RWPE2 (cell line): ENCODE results near the gene SCGB1C1.

Experiments
- ATAC-seq: fragments of 200-7000 bp; cut with Tn5 transposase; 3 replicates; pipeline ENCODE4 v1.9.1; 2021; ENCODE audit warnings: low read depth
- DNase-seq: peaks from one replicate; pipeline ENCODE4 v3.0.0-alpha.2; 2020; ENCODE audit warnings: low spot score
- H3K27ac ChIP-seq: fragments of 450-650 bp; 2 replicates; pipeline ENCODE4 v1.5.1; 2017; ENCODE audit warnings: mild to moderate bottlenecking; ENCODE audit not compliant: poor library complexity, severe bottlenecking
- H3K27me3 ChIP-seq: fragments of 250-450 bp; sonication (Bioruptor Pico); 2 replicates; pipeline ENCODE4 v1.5.1; 2021; ENCODE audit warnings: mild to moderate bottlenecking, moderate library complexity; ENCODE audit not compliant: insufficient read depth, poor library complexity, severe bottlenecking
- H3K36me3 ChIP-seq: fragments of 250-450 bp; sonication (Bioruptor Pico); 2 replicates; pipeline ENCODE4 v1.5.1; 2020; ENCODE audit warnings: low read depth, mild to moderate bottlenecking, moderate library complexity
- H3K4me1 ChIP-seq: fragments of 250-450 bp; sonication (Bioruptor Pico); 2 replicates; pipeline ENCODE4 v1.5.1; 2021; ENCODE audit warnings: mild to moderate bottlenecking, moderate library complexity; ENCODE audit not compliant: insufficient read depth, poor library complexity, severe bottlenecking
- H3K4me3 ChIP-seq: fragments of 250-450 bp; sonication (Bioruptor Pico); 2 replicates; pipeline ENCODE4 v1.5.1; 2021; ENCODE audit warnings: mild to moderate bottlenecking, moderate library complexity; ENCODE audit not compliant: severe bottlenecking
- H3K9me3 ChIP-seq: fragments of 250-450 bp; sonication (Bioruptor Pico); 2 replicates; pipeline ENCODE4 v1.5.1; 2021; ENCODE audit warnings: mild to moderate bottlenecking, moderate library complexity; ENCODE audit not compliant: severe bottlenecking
- TF ChIP-seq, protein P1 (sequence below): fragments of 450-650 bp; IDR thresholded peaks from one replicate; pipeline ENCODE4 v1.5.1; 2017; ENCODE audit warnings: mild to moderate bottlenecking, moderate library complexity; ENCODE audit not compliant: poor library complexity, severe bottlenecking

SCGB1C1 gene

DNA sequence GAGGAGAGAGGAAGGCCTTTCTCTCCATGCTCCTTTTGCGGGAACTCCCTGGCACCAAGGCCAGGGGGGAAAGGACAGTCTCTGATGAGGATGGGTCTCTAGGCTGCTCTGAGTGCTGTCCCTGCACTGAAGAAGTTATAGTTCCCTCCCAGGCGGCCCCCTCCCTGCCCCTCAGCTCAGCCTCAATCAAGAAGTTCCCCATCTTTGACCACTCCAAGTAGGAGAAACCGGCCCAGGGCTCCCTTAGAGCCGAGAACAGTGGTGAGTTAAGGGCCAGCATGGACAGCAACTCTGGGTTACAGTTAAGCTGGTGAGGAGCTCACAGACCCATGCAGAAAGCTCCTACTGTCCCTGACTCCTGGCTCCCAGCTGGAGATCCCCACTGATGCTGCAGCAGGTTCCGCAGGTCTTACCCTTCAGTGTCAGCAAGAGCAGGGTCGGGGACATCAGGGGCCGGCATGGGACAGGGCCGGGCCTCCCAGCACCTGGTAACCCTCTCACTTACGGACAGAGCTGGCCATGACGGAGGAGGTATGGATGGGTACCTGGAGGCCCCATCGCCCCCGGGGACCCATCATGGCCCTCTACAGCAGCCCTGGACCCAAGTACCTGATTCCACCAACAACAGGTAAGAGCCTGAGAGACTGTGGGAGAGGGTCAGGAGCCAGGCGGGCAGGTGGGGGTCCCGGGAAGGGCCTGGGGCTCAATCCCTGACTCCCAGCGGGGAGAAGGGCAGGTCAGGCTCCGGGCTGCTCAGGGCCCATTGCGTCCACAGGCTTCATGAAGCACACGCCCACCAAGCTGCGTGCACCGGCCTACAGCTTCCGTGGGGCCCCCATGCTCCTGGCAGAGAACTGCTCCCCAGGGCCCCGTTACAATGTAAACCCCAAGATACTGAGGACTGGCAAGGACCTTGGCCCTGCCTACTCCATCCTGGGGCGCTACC is 4.2 kb downstream of the SCGB1C1 start:
- H3K4me1 ChIP-seq = no peaks in the 10 kb centered on the region
- H3K36me3 ChIP-seq = no peaks in the 10 kb centered on the region
- no peak overlapping the region for H3K4me3 ChIP-seq
- peak; percentile 12; the same call in 1 of the 3 replicates for ATAC-seq
- H3K27me3 ChIP-seq = no peaks in the 10 kb centered on the region
- H3K27ac ChIP-seq = no peak overlapping the region
- TF ChIP-seq, protein P1, sequence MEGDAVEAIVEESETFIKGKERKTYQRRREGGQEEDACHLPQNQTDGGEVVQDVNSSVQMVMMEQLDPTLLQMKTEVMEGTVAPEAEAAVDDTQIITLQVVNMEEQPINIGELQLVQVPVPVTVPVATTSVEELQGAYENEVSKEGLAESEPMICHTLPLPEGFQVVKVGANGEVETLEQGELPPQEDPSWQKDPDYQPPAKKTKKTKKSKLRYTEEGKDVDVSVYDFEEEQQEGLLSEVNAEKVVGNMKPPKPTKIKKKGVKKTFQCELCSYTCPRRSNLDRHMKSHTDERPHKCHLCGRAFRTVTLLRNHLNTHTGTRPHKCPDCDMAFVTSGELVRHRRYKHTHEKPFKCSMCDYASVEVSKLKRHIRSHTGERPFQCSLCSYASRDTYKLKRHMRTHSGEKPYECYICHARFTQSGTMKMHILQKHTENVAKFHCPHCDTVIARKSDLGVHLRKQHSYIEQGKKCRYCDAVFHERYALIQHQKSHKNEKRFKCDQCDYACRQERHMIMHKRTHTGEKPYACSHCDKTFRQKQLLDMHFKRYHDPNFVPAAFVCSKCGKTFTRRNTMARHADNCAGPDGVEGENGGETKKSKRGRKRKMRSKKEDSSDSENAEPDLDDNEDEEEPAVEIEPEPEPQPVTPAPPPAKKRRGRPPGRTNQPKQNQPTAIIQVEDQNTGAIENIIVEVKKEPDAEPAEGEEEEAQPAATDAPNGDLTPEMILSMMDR = no peak
- no peak for DNase-seq
- no peaks in the 10 kb centered on the region for H3K9me3 ChIP-seq

- no peak overlapping the region for H3K27ac ChIP-seq
- no peak overlapping the region for H3K4me3 ChIP-seq
- no peaks in the 10 kb centered on the region for H3K36me3 ChIP-seq
- no peaks in the 10 kb centered on the region for H3K4me1 ChIP-seq
- TF ChIP-seq, protein P1 = no peak
- H3K27me3 ChIP-seq = no peaks in the 10 kb centered on the region
- DNase-seq (no peak), ATAC-seq (no peak)
- no peaks in the 10 kb centered on the region for H3K9me3 ChIP-seq
Measured at GRCh38 chr11:197741-198235, 4.9 kb downstream of the SCGB1C1 start.

DNA sequence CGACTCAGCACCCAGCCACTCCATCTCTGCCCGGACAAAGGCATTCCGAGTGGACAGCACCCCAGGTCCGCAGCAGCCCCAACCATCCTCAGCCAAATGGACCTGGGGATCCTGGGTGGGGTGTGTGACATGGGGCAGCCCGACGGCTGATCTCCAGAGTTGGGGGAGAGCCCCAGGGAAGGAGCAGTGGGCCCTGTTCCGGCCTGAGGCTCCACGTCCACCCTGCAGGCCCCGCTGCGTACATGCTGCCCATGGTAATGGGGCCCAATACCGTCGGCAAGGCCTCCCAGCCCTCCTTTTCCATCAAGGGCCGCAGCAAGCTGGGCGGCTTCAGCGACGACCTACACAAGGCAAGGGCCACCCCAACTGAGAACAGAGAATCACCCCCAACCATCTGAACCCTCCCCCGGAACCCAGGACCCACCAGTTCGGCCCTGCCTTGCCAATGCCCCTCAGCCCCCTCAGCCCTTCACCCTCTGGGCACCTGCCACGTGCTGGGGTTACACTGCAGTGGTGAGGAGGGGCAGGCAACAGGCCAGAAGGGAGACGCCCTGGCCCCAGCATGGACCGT is 5.4 kb downstream of the SCGB1C1 start:
- Histone ChIP-seq H3K4me3 (no peak overlapping the region), H3K9me3 (no peaks in the 10 kb centered on the region), H3K27me3 (no peaks in the 10 kb centered on the region), H3K27ac (no peak overlapping the region), H3K4me1 (no peaks in the 10 kb centered on the region), H3K36me3 (no peaks in the 10 kb centered on the region)
- DNase-seq (no peak), ATAC-seq (no peak)
- TF ChIP-seq, protein P1 = no peak

DNA sequence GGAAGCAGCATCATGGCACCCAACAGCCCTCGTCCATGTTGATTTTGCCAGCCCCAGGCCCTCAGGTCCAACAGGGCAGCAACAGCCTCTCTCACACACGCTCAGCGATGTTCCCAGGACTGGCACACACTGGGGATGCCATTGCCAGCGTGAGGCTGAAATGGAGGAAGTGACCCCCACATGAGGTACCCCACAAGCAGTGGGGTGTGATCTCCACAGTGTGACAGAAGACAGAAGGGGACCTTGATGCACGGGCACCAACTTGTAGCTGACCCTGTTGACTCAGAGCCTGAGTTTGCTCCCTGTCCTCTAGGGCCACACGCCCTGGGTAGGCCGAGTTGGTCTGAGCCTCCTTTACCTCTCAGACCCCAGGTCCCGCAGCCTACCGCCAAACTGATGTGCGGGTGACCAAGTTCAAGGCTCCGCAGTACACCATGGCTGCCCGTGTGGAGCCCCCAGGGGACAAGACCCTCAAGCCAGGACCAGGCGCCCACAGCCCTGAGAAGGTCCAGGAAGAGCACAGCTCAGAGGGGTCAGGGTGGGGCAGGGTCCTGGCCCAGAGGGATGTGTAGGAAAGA is 6.2 kb downstream of the SCGB1C1 start:
- H3K4me3 ChIP-seq = no peak overlapping the region
- H3K27me3 ChIP-seq = no peaks in the 10 kb centered on the region
- H3K36me3 ChIP-seq = no peaks in the 10 kb centered on the region
- H3K4me1 ChIP-seq = no peaks in the 10 kb centered on the region
- no peaks in the 10 kb centered on the region for H3K9me3 ChIP-seq
- TF ChIP-seq, protein P1 = no peak
- no peak overlapping the region for H3K27ac ChIP-seq
- DNase-seq = no peak
- no peak for ATAC-seq
